ENCODE data around the gene NHLRC3.
"Not testable (repeated sequence)": the region's sequence is repeated elsewhere in the genome, so short reads cannot be mapped to it uniquely, and the experiment has no call there.

Gene NHLRC3

DNA sequence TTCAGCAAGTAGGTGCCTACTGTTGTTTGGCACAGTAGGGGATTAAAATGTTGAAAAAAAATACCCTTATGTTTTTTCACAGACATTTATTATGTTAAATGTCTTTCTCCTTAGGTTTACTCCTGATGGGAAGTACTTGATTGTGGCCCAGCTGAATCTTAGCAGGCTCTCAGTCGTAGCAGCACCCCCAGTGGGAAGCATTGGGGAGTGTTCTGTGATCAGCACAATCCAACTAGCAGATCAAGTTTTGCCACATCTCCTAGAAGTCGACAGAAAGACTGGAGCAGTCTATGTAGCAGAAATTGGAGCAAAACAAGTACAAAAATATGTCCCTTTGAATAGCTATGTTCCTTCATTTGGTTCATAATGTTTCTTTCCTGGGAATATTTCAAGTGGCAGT lies 9.3 kb downstream of the NHLRC3 start:
- DNase-seq, result no peak

DNA sequence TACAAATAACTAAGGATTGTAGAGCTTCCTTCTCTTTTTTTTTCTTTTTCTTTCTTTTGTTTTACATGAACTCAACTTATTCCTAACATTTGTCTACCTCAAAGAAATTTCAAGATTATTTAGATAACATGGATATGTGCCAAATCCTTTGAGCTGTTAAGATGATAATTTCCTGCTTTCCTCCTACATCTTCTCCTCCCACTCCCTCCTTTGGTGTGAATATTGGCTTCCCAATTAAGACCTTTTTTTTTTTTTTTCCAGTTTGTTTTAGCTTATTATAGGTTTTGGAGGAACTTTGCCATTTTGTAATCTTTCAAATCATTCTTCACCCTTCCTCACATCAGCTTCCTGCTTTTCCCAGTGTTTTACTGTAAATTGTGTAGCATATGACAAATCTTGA lies 10.6 kb downstream of the NHLRC3 start:
- DNase-seq, result no peak

DNA sequence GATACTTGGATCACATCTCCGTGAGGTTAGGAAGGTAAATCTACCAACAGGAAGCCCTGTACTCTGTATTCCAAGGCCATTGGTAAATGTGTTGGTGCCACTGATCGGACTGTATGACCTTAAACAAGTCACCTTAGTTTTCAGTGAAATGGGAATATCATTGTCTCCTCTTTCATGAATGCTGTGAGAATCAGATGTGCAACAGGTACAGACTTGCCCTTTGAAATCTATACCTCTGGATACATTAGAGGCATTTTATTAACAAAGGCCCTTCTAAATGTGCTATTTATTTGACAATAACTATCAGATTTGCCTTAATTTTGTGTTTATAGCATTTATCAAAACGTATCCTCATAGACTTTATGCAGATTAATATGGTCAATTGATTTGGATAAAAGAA lies 11.0 kb downstream of the NHLRC3 start:
- DNase-seq, result no peak

DNA sequence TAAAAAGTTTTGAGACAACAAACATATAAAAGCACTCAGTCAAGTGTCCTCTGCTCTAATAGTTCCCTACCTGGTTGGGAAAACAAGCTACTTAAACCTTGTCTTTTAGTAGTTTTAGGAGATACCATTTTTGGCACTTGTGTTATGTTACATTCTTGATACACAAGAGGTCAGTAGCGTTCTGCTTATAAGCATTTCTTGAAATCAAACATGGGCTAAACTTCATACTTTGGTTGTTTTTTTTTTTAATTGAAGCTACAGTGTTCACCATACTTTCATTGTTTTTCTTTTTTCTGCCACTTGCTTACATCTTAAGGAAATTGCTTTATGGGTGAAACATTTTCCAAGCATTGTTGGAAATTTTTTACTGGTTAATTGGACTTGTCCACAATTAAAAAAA lies 12.9 kb downstream of the NHLRC3 start:
- DNase-seq, result peak; percentile 4 to 38 (median 28)

DNA sequence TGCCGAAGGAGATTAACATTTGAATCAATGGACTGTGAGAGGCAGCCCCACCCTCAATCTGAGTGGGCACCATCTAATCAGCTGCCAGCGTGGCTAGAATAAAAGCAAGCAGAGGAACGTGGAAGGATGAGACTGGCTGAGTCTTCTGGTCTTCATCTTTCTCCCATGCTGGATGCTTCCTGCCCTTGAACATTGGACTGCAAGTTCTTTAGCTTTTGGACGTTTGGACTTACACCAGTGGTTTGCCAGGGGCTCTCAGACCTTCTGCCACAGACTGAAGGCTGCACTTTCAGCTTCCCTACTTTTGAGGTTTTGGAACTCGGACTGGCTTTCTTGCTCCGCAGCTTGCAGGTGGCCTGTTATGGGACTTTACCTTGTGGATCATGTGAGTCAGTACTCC lies 14.7 kb downstream of the NHLRC3 start:
- no peak for DNase-seq

DNA sequence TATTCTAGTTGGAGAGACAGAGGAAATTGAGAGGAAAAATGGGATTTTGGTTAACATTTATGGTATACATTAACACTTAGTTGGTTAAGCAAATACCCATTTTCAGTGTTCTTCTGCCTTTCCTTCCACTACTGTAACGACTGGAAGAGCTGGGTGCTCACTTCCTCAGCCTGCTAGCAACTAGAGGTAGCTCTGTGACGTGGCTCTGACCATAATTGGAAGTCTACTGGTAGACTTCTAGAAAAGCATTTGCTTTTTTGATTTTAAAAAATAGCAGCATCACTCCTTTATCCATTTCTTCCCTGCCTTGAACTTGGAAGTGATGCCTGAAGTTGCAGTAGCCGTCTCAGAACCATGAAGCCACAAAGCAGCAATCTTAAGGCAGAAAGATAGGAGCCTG lies 15.9 kb downstream of the NHLRC3 start:
- no peak for DNase-seq

DNA sequence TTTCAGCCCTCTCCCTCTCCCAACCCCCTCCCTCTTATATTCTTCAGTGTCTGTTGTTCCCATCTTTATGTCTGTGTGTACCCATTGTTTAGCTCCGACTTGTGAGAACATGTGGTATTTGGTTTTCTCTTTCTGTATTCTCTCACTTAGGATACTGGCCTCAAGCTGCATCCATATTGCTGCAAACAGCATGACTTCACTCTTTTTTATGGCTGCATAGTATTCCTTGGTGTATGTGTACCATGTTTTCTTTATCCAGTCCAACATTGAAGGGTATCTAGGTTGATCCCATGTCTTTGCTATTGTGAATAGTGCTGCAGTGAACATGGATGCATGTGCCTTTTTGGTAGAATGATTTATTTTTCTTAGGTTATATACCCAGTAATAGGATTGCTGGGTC lies 17.8 kb downstream of the NHLRC3 start:
- DNase-seq, result no peak

DNA sequence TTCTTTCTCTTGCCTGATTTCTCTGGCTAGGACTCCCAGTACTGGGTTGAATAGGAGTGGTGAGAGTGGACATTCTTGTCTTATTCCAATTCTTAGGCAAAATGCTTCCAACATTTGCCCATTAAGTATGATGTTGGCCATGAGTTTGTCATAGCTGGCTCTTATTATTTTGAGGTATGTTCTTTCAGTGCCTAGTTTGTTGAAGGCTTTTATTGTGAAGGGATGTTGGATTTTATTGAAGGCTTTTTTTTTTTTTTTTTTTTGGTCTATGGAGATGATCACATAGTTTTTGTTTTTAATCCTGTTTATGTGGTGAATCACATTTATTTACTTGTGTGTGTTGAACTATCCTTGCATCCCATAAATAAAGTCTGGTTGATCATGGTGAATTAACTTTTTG lies 19.8 kb downstream of the NHLRC3 start:
- DNase-seq, result no peak

DNA sequence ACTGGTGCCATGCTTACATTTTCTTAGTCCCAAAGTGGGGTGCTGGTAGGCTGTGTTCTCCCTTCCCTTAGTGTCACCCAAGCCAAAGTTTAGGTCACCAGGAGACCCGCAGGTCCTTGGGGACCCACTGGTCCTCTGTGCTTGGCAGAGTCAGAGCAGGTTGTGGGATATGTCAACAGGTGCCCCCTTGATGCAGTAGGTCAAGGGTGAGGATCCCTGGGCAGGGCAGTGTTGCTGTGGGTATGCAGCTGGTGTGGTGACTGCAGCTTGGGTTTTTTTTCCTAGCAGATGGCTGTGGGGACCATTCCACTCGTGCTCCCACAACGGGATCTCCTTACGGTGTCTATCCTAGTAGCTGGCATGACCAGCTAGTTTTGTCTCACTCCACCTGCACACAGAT lies 23.7 kb downstream of the NHLRC3 start:
- no peak for DNase-seq

DNA sequence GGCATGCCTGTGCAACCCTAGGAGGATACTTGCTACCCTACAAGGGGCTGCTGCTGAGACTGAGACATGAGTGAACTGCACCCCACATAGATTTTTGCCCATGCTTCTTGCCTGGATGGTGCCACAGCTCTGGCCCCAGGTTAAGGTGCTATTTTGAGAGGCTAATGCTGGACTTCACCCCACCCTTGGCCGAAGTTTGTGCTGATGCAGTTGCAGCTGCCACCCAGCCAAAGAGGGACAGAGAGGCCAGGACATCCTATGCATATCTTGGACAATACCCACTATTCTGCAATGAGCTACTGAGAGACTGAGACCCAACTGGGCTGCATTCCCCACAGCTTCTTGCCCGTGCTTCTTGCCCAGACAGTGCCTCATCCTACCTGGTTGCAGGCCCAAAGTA lies 34.6 kb downstream of the NHLRC3 start:
- no peak for DNase-seq

DNA sequence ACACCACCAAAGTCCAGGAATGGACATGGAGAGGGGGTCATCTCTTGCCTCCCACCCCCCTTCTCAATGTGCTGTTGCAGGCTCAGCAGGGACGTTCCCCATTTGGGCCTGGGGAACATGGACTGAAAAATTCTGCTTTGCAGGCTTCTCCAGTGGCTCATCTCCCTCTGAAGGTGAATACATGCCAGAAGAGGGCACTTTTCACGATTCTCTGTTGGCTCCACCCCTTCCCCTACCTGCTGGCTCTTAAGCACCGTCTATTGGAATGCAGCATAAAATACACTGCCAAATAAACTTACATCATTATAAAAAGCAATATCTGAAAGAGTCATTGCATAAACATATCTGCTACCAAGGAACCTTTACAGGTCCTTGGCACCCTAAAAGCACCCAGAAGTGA lies 35.7 kb downstream of the NHLRC3 start:
- DNase-seq, result no peak

DNA sequence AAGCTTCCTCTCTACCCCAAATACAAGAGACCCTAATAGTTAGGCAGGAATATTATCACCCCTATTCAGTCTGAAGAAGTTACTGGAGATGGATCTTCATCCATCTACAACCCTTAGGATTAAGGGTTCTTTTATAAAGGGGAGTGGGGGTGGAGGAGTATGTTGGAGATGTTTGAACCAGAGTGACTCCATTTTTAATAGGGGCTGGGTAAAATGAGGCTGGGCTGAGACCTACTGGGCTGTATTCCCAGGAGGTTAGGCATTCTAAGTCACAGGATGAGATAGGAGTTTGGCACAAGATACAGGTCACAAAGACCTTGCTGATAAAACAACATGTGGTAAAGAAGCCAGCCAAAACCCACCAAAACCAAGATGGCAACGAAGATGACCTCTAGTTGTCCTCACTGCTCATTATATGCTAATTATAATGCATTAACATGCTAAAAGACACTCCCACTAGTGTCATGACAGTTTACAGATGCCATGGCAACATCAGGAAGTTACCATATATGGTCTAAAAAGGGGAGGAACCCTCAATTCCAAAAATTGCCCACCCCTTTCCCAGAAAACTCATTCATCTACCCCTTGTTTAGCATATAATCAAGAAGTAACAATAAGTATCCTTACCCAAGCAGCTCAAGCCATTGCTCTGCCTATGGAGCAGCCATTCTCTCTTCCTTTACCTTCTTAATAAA lies 48.1 kb downstream of the NHLRC3 start:
- not testable (repeated sequence) for DNase-seq

DNA sequence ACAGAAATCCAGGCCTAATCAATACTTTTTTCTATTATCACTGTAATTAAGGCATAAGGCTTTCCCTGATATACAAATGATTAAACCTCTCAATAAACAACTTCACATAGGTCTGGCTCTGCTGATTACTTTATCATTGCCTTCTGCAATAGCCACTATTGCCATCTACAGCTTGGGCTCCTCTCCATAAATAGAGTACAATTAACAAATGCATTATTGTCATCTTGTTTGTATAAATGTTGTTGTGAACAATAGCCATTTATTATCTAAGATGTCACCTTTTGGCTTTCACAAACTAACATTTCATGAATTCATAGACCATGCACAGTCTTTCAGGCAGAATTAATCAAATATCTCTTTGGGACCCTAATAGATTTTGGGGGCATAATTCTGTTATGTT lies 53.3 kb downstream of the NHLRC3 start:
- no peak for DNase-seq

DNA sequence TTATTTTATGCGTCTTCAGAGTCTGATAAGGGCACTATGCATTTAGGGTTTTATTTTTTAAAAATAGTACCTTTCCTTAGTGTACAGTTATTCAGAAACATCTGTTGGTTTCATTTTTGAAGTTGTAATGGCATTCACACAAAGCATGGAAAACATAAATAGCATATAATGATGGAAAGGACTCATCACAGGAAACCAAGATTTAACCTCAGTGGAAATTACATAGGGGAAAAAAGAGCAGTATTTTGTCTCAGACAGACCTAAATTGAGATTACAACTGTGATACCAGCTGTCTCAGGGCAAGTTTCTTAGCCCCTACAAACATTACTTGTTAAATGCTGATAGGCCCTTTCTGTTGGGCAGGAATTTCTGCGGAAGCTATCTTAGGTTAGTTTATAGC lies 57.2 kb downstream of the NHLRC3 start:
- DNase-seq, result no peak

DNA sequence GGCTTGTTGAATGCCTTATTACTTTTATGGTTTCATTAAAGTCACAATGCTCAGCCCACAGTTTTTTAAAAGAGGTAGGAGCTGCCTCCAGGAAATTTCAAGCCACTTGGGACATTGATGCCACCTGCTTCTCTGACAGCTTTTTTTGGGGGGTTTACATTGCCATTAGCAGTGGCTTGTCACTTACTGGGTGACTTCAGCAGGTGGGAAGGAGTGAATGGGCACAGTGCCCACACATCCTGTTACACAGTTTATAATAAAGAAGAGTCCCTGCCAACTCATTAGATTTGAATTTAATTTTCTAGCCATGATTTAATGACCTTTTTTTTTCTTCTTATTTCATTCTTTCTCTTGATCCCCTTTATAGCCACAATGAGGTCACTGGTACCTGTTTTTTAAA lies 61.0 kb downstream of the NHLRC3 start:
- DNase-seq, result no peak
